Measurements from ENCODE around the gene CFL2.

DNA sequence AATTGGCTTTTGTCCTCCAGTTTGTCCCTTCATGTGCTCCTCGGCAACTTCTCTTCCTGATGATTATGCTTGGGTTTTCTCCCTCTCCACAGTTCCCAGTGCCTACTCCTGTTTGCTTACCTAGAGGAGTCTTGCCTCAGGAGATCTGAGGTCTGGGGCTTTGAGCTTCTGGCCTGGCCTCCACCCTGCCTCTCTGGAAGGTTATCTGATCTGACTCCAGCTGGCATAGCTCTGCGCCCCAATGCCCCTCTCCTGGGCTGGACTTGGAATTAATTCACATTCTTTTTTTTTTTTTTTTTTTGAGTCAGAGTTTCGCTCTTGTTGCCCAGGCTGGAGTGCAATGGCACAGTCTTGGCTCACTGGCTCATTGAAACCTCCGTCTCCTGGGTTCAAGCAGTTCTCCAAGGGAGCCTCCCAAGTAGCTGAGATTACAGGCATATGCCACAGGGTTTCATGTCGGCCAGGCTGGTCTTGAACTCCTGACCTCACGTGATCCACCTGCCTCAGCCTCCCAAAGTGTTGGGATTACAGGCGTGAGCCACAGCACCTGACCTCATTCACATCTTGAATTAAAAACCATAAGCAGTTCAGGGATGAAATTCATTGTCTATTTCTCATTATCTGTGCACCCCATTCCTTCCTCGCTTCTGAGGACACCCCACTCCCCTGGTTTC is 33.5 kb downstream of the CFL2 start:
- TF ChIP-seq, protein P1, sequence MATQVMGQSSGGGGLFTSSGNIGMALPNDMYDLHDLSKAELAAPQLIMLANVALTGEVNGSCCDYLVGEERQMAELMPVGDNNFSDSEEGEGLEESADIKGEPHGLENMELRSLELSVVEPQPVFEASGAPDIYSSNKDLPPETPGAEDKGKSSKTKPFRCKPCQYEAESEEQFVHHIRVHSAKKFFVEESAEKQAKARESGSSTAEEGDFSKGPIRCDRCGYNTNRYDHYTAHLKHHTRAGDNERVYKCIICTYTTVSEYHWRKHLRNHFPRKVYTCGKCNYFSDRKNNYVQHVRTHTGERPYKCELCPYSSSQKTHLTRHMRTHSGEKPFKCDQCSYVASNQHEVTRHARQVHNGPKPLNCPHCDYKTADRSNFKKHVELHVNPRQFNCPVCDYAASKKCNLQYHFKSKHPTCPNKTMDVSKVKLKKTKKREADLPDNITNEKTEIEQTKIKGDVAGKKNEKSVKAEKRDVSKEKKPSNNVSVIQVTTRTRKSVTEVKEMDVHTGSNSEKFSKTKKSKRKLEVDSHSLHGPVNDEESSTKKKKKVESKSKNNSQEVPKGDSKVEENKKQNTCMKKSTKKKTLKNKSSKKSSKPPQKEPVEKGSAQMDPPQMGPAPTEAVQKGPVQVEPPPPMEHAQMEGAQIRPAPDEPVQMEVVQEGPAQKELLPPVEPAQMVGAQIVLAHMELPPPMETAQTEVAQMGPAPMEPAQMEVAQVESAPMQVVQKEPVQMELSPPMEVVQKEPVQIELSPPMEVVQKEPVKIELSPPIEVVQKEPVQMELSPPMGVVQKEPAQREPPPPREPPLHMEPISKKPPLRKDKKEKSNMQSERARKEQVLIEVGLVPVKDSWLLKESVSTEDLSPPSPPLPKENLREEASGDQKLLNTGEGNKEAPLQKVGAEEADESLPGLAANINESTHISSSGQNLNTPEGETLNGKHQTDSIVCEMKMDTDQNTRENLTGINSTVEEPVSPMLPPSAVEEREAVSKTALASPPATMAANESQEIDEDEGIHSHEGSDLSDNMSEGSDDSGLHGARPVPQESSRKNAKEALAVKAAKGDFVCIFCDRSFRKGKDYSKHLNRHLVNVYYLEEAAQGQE (IDR thresholded peaks at IDR 0.05; ENCODE audit: insufficient read depth in 1 of 2, low read depth in 2 of 2, low read length in 2 of 2), result no peak
- no peak for TF ChIP-seq POLR2AphosphoS5 (IDR thresholded peaks at IDR 0.05; ENCODE audit: low read depth, low read length)
